CD4-positive, alpha-beta T cell (primary cell): ENCODE measurements around the gene GZMH. TPM values are rescaled to one million over a fixed set of nuclear protein-coding genes. Genes with fewer than 3 reads are reported as not detected.

Source experiments
- ATAC-seq: fragments of 200-7000 bp; cut with Tn5 transposase; one replicate; pipeline ENCODE4 v1.10.0; 2022; ENCODE audit warnings: mild to moderate bottlenecking; ENCODE audit not compliant: poor library complexity
- CTCF ChIA-PET: fragments of 350-600 bp; sonication (Branson Sonifier 250); formaldehyde crosslinking; loops from one replicate; lab custom pipeline; 2021; ENCODE audit warnings: antibody characterized with exemption, inconsistent platforms; lab: Charles Lee
- POLR2A ChIA-PET: fragments of 350-600 bp; sonication (Branson Sonifier 250); formaldehyde crosslinking; loops from one replicate; lab custom pipeline; 2021; ENCODE audit warnings: antibody characterized with exemption, inconsistent platforms; lab: Charles Lee
- DNase-seq, 14 experiments: peaks; one replicate each; pipeline ENCODE4 v3.0.0-alpha.2; 2013 to 2020; ENCODE audit warnings: mixed read lengths in 2 of 14
- H3K27ac ChIP-seq, 2 donors: one replicate each; pipeline versions ENCODE4 v1.5.1 to v1.7.0; 2013; ENCODE audit warnings: low read length in 2 of 2, low read depth in 1 of 2, mild to moderate bottlenecking in 1 of 2
- H3K27me3 ChIP-seq, 2 experiments: 1 replicate in 1 of 2; 2 replicates in 1 of 2; pipeline versions ENCODE4 v1.6.1 to v1.7.0; 2013; ENCODE audit warnings: low read length in 2 of 2, control low read depth in 1 of 2, mild to moderate bottlenecking in 1 of 2, moderate library complexity in 1 of 2; ENCODE audit not compliant: insufficient read depth in 2 of 2, control insufficient read depth in 1 of 2
- H3K36me3 ChIP-seq: one replicate; pipeline ENCODE4 v1.6.1; 2013; ENCODE audit warnings: low read length, control low read depth; ENCODE audit not compliant: insufficient read depth
- H3K4me1 ChIP-seq: one replicate; pipeline ENCODE4 v1.6.1; 2013; ENCODE audit warnings: low read length, control low read depth; ENCODE audit not compliant: insufficient read depth
- H3K4me3 ChIP-seq: one replicate; pipeline ENCODE4 v1.5.1; 2013; ENCODE audit warnings: mild to moderate bottlenecking, low read length, moderate library complexity
- H3K9me3 ChIP-seq, 2 experiments: 1 replicate in 1 of 2; 2 replicates in 1 of 2; pipeline versions ENCODE4 v1.6.1 to v1.7.0; 2013; ENCODE audit warnings: low read length in 2 of 2, mild to moderate bottlenecking in 2 of 2, control low read depth in 1 of 2, moderate library complexity in 1 of 2; ENCODE audit not compliant: control insufficient read depth in 1 of 2, insufficient read depth in 1 of 2
- H3K27ac Mint-ChIP-seq: one replicate; pipeline ENCODE4 v1.8.0; 2020; ENCODE audit warnings: mixed read lengths
- H3K27me3 Mint-ChIP-seq: one replicate; pipeline ENCODE4 v1.8.0; 2021; ENCODE audit warnings: mixed read lengths
- H3K36me3 Mint-ChIP-seq: one replicate; pipeline ENCODE4 v1.8.0; 2021; ENCODE audit warnings: low read depth, mixed read lengths
- H3K4me1 Mint-ChIP-seq: one replicate; pipeline ENCODE4 v1.8.0; 2021; ENCODE audit warnings: low read depth, mixed read lengths
- H3K4me3 Mint-ChIP-seq: one replicate; pipeline ENCODE4 v1.8.0; 2020; ENCODE audit warnings: mild to moderate bottlenecking, mixed read lengths
- H3K9me3 Mint-ChIP-seq: one replicate; pipeline ENCODE4 v1.8.0; 2020; ENCODE audit warnings: mixed read lengths
- CTCF ChIP-seq: fragments of 200-600 bp; IDR thresholded peaks from one replicate; pipeline ENCODE4 v1.8.0; 2022; ENCODE audit warnings: antibody characterized with exemption, mild to moderate bottlenecking
- intact Hi-C, 2 experiments: fragments of 100-400 bp; cut with DNase I in 1 of 2; cut with micrococcal nuclease in 1 of 2; formaldehyde crosslinking; loops; one replicate each; pipeline versions ENCODE4 v1.15.1 to v1.9.0; 2023 to 2025; cut with DNase I, micrococcal nuclease
- total RNA-seq, 174 experiments: library from RNA in 2 of 174; stranded (reverse) in 2 of 174; gene quantifications; one replicate each; pipeline ENCODE4 v1.2.3 and lab custom pipeline; 2021 to 2026

GZMH gene
- total RNA-seq, 2 experiments from 2014 or later: 0.56 to 1.2 TPM

- Mint-ChIP-seq H3K4me3 (no peak overlapping the region), H3K27me3 (no peaks in the 10 kb centered on the region), H3K27ac (no peak overlapping the region), H3K4me1 (no peaks in the 10 kb centered on the region), H3K9me3 (no peaks in the 10 kb centered on the region), H3K36me3 (no peaks in the 10 kb centered on the region)
- CTCF ChIA-PET: no interaction called here
- no peak overlapping the region for H3K4me3 ChIP-seq
- no peak overlapping the region for H3K27ac ChIP-seq
- TF ChIP-seq CTCF: no peak
- peaks cover 0 to 2% of the 10 kb centered on the region in 2 experiments for H3K27me3 ChIP-seq
- no peak for DNase-seq
- intact Hi-C loops: no loop called here
- no peaks in the 10 kb centered on the region for H3K36me3 ChIP-seq
- H3K4me1 ChIP-seq: no peaks in the 10 kb centered on the region
- ATAC-seq: no peak
- no peaks in the 10 kb centered on the region for H3K9me3 ChIP-seq
- POLR2A ChIA-PET: no interaction called here
These were observed 23.3 kb upstream of the GZMH start for GRCh38 chr14:24632761-24633160.

- H3K36me3 ChIP-seq: no peaks in the 10 kb centered on the region
- no peak for TF ChIP-seq CTCF
- Mint-ChIP-seq H3K36me3 (no peaks in the 10 kb centered on the region), H3K27ac (no peak overlapping the region), H3K4me1 (no peaks in the 10 kb centered on the region), H3K4me3 (no peak overlapping the region), H3K9me3 (no peaks in the 10 kb centered on the region), H3K27me3 (no peaks in the 10 kb centered on the region)
- ATAC-seq (no peak), DNase-seq (no peak)
- peaks cover 0 to 2% of the 10 kb centered on the region in 2 experiments for H3K27me3 ChIP-seq
- no peak overlapping the region for H3K4me3 ChIP-seq
- no peaks in the 10 kb centered on the region for H3K4me1 ChIP-seq
- ChIA-PET POLR2A (interaction anchor here (1.0 kb wide), 1 partner anchor 10 kb away, joined by 3 read pairs; no protein-coding TSS in a partner anchor), CTCF (no interaction called here)
- H3K9me3 ChIP-seq: no peaks in the 10 kb centered on the region
- intact Hi-C loops: no loop called here
- no peak overlapping the region for H3K27ac ChIP-seq
These were observed 22.9 kb upstream of the GZMH start for GRCh38 chr14:24632336-24632735.

GRCh38 chr14:24631749-24632335, 22.4 kb upstream of the GZMH start:
- peak in 1 of 14 experiments; percentile 36 for DNase-seq
- Histone ChIP-seq H3K36me3 (no peaks in the 10 kb centered on the region), H3K9me3 (no peaks in the 10 kb centered on the region), H3K27me3 (peaks cover 0 to 2% of the 10 kb centered on the region in 2 experiments), H3K4me1 (no peaks in the 10 kb centered on the region), H3K27ac (no peak overlapping the region), H3K4me3 (no peak overlapping the region)
- POLR2A ChIA-PET: interaction anchor here (1.0 kb wide), 1 partner anchor 10 kb away, joined by 3 read pairs; no protein-coding TSS in a partner anchor
- H3K27ac Mint-ChIP-seq: no peak overlapping the region
- ATAC-seq: no peak
- no peak for TF ChIP-seq CTCF
- no peaks in the 10 kb centered on the region for H3K27me3 Mint-ChIP-seq
- no peaks in the 10 kb centered on the region for H3K4me1 Mint-ChIP-seq
- intact Hi-C loops: no loop called here
- CTCF ChIA-PET: no interaction called here
- no peaks in the 10 kb centered on the region for H3K9me3 Mint-ChIP-seq
- H3K4me3 Mint-ChIP-seq: no peak overlapping the region
- no peaks in the 10 kb centered on the region for H3K36me3 Mint-ChIP-seq
